Measurements from ENCODE around the gene RAB8A. TPM values are rescaled to one million over a fixed set of nuclear protein-coding genes. Genes with fewer than 3 reads are reported as not detected.

RAB8A gene
- total RNA-seq, 1 experiment from 2014 or later = 74.0 TPM

GRCh38 chr19:16121141-16121540, 9.5 kb downstream of the RAB8A start:
- CTCF ChIA-PET = no interaction called here

GRCh38 chr19:16121967-16122366, 10.3 kb downstream of the RAB8A start:
- DNase-seq (ENCODE audit: low spot score) (no peak), ATAC-seq (no peak)
- H3K4me3 Mint-ChIP-seq = no peak overlapping the region
- H3K27ac Mint-ChIP-seq = no peak overlapping the region
- no peaks in the 10 kb centered on the region for H3K9me3 Mint-ChIP-seq
- no peaks in the 10 kb centered on the region for H3K27me3 Mint-ChIP-seq (ENCODE audit: low read depth)
- POLR2A ChIA-PET = no interaction called here
- TF ChIP-seq ZNF281 (CRISPR knock-in tag; IDR thresholded peaks at IDR 0.05) = no peak
- no peak for TF ChIP-seq SP1 (CRISPR knock-in tag; conservative IDR thresholded peaks at IDR 0.05)
- no peak for TF ChIP-seq GRHL2 (CRISPR knock-in tag; IDR thresholded peaks at IDR 0.05; ENCODE audit: insufficient replicate concordance, severe bottlenecking)
- TF ChIP-seq ZNF396 (CRISPR knock-in tag; IDR thresholded peaks at IDR 0.05; ENCODE audit: borderline replicate concordance) = no peak
- no peak for TF ChIP-seq ZNF423 (CRISPR knock-in tag; IDR thresholded peaks at IDR 0.05)
- no peak for TF ChIP-seq CDX4 (CRISPR knock-in tag; IDR thresholded peaks at IDR 0.05; ENCODE audit: borderline replicate concordance)
- TF ChIP-seq RORB (CRISPR knock-in tag; IDR thresholded peaks at IDR 0.05) = no peak
- no peak for TF ChIP-seq USF1 (CRISPR knock-in tag; IDR thresholded peaks at IDR 0.05)
- TF ChIP-seq ZNF416 (CRISPR knock-in tag; IDR thresholded peaks at IDR 0.05) = no peak
- TF ChIP-seq ZBTB43 (CRISPR knock-in tag; IDR thresholded peaks at IDR 0.05) = no peak
- H3K36me3 Mint-ChIP-seq = peaks cover 37% of the 10 kb centered on the region
- CTCF ChIA-PET = no interaction called here
- H3K4me1 Mint-ChIP-seq = no peaks in the 10 kb centered on the region

More at GRCh38 chr19:16121141-16121540, 9.5 kb downstream of the RAB8A start:
- no peak for ATAC-seq
- Mint-ChIP-seq H3K27me3 (ENCODE audit: low read depth) (no peaks in the 10 kb centered on the region), H3K4me3 (no peak overlapping the region), H3K4me1 (no peaks in the 10 kb centered on the region), H3K36me3 (peaks cover 34% of the 10 kb centered on the region), H3K27ac (no peak overlapping the region), H3K9me3 (no peaks in the 10 kb centered on the region)
- TF ChIP-seq E2F1 (CRISPR knock-in tag; IDR thresholded peaks at IDR 0.05) = no peak
- TF ChIP-seq ZNF423 (CRISPR knock-in tag; IDR thresholded peaks at IDR 0.05) = no peak
- no peak for TF ChIP-seq HMGXB4 (CRISPR knock-in tag; IDR thresholded peaks at IDR 0.05)
- POLR2A ChIA-PET = interaction anchor here (0.6 kb wide), 1 partner anchor 1175 kb away, joined by 3 read pairs; no protein-coding TSS in a partner anchor
- no peak for DNase-seq (ENCODE audit: low spot score)

GRCh38 chr19:16124953-16125352, 13.3 kb downstream of the RAB8A start:
- Mint-ChIP-seq H3K4me1 (no peaks in the 10 kb centered on the region), H3K36me3 (peaks cover 33% of the 10 kb centered on the region), H3K9me3 (no peaks in the 10 kb centered on the region), H3K27me3 (ENCODE audit: low read depth) (no peaks in the 10 kb centered on the region), H3K4me3 (no peak overlapping the region), H3K27ac (no peak overlapping the region)
- DNase-seq (ENCODE audit: low spot score) (no peak), ATAC-seq (no peak)
- ChIA-PET CTCF (no interaction called here), POLR2A (no interaction called here)
- no peak for TF ChIP-seq NR2C2 (CRISPR knock-in tag; IDR thresholded peaks at IDR 0.05)
- TF ChIP-seq USF2 (CRISPR knock-in tag; IDR thresholded peaks at IDR 0.05) = no peak
- TF ChIP-seq ATF6 (CRISPR knock-in tag; IDR thresholded peaks at IDR 0.05) = no peak
- no peak for TF ChIP-seq FOXJ3 (CRISPR knock-in tag; IDR thresholded peaks at IDR 0.05; ENCODE audit: borderline replicate concordance)
- TF ChIP-seq STAT6 (CRISPR knock-in tag; conservative IDR thresholded peaks at IDR 0.05; ENCODE audit: low read depth) = no peak
- no peak for TF ChIP-seq GRHL2 (CRISPR knock-in tag; IDR thresholded peaks at IDR 0.05; ENCODE audit: insufficient replicate concordance, severe bottlenecking)

All from WTC11 (cell line).